HepG2 (cell line): Measurements from ENCODE around the gene STAT5A.

Source experiments
- NR3C1 ChIP-seq: sonication (generic); formaldehyde crosslinking; IDR thresholded peaks from 2 replicates; pipeline ENCODE4 v1.4.0; 2020; ENCODE audit warnings: missing genetic modification reagents
- ZNF383 ChIP-seq: sonication (generic); formaldehyde crosslinking; IDR thresholded peaks from 2 replicates; pipeline ENCODE4 v1.4.0; 2020; ENCODE audit warnings: missing genetic modification reagents, mild to moderate bottlenecking, borderline replicate concordance
- TF ChIP-seq, protein P1 (sequence below): sonication (generic); formaldehyde crosslinking; conservative IDR thresholded peaks from 2 replicates; pipeline ENCODE4 v1.4.0; 2020; ENCODE audit warnings: missing genetic modification reagents
- TF ChIP-seq, protein P2 (sequence below): sonication (generic); formaldehyde crosslinking; IDR thresholded peaks from 2 replicates; pipeline ENCODE4 v1.5.0; 2020; ENCODE audit warnings: mild to moderate bottlenecking, missing genetic modification reagents, moderate library complexity

DNA sequence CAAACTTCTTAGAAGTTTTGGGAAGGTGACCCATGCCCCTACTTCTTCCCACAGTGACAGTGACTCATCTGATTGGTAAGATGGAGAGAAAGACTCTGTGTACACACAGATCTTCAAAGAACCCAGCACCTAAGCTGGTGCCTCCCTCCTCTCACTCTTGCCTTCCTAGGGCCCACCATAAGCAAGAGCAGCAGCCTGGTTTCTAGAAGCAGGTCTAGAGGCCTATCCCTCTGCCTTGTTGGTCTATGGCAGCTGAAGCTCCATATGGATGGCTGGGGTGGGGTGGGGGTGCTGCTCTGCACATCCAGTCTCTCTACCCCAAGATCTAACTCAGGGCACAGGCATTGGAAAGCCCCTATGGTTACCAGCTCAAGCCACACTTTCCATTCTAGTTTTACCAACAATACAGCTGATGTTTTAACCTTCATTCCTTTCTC lies 52.4 kb downstream of the STAT5A start:
- TF ChIP-seq ZNF383 (no peak), NR3C1 (CRISPR knock-in tag) (no peak)
- TF ChIP-seq, protein P1, sequence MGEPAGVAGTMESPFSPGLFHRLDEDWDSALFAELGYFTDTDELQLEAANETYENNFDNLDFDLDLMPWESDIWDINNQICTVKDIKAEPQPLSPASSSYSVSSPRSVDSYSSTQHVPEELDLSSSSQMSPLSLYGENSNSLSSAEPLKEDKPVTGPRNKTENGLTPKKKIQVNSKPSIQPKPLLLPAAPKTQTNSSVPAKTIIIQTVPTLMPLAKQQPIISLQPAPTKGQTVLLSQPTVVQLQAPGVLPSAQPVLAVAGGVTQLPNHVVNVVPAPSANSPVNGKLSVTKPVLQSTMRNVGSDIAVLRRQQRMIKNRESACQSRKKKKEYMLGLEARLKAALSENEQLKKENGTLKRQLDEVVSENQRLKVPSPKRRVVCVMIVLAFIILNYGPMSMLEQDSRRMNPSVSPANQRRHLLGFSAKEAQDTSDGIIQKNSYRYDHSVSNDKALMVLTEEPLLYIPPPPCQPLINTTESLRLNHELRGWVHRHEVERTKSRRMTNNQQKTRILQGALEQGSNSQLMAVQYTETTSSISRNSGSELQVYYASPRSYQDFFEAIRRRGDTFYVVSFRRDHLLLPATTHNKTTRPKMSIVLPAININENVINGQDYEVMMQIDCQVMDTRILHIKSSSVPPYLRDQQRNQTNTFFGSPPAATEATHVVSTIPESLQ: no peak
- TF ChIP-seq, protein P2, sequence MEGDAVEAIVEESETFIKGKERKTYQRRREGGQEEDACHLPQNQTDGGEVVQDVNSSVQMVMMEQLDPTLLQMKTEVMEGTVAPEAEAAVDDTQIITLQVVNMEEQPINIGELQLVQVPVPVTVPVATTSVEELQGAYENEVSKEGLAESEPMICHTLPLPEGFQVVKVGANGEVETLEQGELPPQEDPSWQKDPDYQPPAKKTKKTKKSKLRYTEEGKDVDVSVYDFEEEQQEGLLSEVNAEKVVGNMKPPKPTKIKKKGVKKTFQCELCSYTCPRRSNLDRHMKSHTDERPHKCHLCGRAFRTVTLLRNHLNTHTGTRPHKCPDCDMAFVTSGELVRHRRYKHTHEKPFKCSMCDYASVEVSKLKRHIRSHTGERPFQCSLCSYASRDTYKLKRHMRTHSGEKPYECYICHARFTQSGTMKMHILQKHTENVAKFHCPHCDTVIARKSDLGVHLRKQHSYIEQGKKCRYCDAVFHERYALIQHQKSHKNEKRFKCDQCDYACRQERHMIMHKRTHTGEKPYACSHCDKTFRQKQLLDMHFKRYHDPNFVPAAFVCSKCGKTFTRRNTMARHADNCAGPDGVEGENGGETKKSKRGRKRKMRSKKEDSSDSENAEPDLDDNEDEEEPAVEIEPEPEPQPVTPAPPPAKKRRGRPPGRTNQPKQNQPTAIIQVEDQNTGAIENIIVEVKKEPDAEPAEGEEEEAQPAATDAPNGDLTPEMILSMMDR (CRISPR knock-in tag): no peak
